RPMI8226 (cell line): Measurements from ENCODE around the gene TMEM163.

Experiments
- DNase-seq: peaks from one replicate; pipeline ENCODE4 v3.0.0-alpha.2; 2015

The TMEM163 gene

GRCh38 chr2:134721596-134721995 is 2.8 kb upstream of the TMEM163 start:
- no peak for DNase-seq

GRCh38 chr2:134718023-134718816 is 580 bp downstream of the TMEM163 start:
- DNase-seq = no peak

- no peak for DNase-seq
Observed at GRCh38 chr2:134717286-134718022, 1.3 kb downstream of the TMEM163 start.

GRCh38 chr2:134716721-134717243 is 2.0 kb downstream of the TMEM163 start:
- DNase-seq = no peak

DNA sequence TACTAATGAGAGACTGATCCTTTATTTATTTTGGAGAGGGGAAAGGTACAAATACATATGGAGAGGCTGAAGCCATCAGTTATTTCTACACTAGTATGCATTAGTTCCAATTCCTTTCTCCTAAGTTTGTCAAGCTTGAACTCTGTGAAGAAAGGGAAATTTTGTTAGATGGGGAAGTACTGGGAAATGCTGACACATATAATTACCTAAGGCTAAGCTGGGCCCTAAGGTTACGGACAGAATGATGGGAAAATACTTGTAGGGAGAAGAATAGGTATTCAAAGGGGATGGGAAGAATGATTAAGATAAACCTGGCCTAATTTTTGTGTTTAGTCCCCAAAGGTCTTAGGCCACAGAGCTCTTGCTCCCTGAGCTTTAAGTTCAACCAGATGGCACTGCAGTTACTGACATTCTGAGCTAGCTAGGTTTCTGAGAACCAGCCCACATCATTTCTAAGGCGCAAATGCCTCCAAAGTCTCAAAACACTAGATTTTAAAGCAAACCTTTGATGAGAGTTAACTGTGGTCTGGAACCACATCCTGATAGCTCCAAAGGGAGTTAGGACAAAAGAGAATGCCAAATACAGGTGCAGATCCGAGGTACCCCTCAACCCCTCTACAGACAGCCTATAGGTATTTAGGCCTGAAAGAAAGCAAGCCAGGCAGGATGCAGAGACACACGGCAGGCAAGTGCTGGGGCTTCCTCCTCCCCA is 2.7 kb downstream of the TMEM163 start:
- no peak for DNase-seq

GRCh38 chr2:134714228-134714627 is 4.6 kb downstream of the TMEM163 start:
- DNase-seq = no peak

DNA sequence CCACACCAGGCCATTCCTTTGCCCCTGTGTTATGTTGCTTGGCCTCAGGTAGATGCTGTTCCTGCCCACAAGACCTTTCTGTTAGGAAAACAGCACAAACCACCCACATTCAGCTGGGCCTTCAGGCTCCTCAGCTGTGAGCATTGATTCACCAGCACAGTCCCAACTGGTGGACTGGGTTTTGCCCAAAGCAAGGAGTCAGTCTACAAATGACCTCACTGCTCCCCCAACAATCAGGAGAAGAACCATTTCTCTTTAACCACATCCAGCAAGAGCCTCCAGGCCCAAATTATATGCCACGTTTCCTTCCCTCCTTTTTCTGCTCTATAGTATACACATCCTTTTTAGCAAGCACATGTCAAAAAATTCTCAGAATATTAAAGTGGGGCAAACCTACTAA is 5.2 kb downstream of the TMEM163 start:
- DNase-seq = no peak

- no peak for DNase-seq
Observed at GRCh38 chr2:134713176-134713575, 5.6 kb downstream of the TMEM163 start.

GRCh38 chr2:134712736-134713135 is 6.1 kb downstream of the TMEM163 start:
- no peak for DNase-seq

DNA sequence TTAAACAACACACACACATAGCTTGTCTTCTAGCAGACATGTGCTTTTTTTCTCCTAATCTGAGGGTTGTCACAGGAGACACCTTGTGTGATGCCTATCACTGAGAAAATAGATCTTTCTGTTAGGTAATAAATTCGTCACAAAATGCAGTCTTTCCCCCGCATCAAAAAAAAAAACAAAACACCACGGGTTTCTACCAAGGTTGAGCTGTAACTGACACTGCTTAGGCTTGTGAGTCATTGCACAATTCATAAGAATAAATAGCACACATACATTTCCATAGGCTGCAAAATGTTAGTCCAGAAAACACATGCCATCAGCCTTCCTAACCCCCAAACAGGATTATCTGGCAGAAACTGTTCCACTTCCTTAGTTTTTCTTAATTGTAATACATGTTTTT is 6.5 kb downstream of the TMEM163 start:
- DNase-seq = no peak

- DNase-seq = no peak
Observed at GRCh38 chr2:134711692-134712091, 7.1 kb downstream of the TMEM163 start.

- DNase-seq = no peak
Observed at GRCh38 chr2:134707330-134707676, 11.5 kb downstream of the TMEM163 start.

- DNase-seq = no peak
Observed at GRCh38 chr2:134706587-134707329, 12.0 kb downstream of the TMEM163 start.

- DNase-seq = no peak
Observed at GRCh38 chr2:134705861-134706586, 12.8 kb downstream of the TMEM163 start.

DNA sequence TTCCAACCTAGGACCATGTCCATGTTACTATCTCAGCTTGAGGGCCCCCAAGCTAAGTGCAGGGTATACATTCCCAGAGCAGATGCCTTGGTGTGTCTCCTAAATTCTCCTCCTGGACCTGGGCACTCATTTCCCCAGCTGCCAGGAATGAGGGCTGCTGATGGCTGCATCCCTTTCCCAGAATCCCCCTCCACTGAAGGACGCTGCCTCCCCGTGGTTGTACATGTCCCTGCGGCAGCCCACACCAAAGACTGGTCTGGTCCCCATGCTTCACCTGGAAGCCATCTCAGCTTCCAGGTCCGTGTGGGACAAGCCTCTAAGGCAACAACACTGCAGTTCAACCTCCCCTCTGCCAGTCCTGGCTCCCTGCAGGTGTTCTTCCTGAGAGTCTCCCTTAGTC is 14.6 kb downstream of the TMEM163 start:
- no peak for DNase-seq

DNA sequence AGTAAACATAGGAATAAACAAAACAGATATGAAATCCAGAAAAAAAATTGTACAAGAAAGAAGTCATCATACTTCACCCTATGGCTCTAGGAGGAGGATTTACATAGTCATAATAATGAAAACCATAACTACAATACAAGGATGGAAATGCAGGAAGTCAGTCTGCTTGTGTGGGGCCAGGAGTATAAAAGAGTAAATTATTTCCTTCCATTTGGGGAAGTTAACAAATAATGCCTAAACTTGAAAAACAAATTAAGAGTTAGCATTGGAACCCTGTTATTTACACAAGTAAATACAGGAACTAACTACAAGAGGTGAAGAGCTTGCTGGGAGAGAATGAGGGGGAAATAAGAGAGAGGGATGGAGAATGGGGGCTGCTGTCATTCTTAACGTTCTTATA is 15.4 kb downstream of the TMEM163 start:
- no peak for DNase-seq

GRCh38 chr2:134700730-134701129 is 18.1 kb downstream of the TMEM163 start:
- DNase-seq = no peak

GRCh38 chr2:134694411-134694810 is 24.4 kb downstream of the TMEM163 start:
- no peak for DNase-seq

GRCh38 chr2:134693359-134694330 is 25.2 kb downstream of the TMEM163 start:
- no peak for DNase-seq

DNA sequence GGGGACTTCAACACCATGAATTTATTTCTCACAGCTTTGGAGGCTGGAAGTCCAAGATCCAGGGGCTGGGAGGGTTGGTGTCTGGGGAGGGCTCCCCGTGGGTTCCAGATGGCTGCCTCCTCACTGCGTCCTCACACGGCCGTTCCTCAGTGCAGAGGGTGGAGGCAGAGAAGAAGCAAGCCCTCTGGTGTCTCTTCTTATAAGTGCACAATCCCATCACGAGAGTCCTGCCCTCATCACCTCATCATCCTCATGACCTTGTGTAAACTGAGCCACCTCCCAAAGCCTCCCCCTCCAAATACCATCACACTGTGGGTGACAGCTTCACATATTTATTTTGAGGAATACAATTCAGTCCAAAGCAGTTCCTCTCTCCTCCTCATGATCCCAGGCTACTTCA is 26.3 kb downstream of the TMEM163 start:
- DNase-seq = no peak
